B cell (primary cell): Measurements from ENCODE around the gene ABCC1. TPM values are rescaled to one million over a fixed set of nuclear protein-coding genes. Genes with fewer than 3 reads are reported as not detected.

Experiments
- ATAC-seq: fragments of 200-7000 bp; cut with Tn5 transposase; one replicate; pipeline ENCODE4 v1.10.0; 2021; ENCODE audit warnings: low read depth, mild to moderate bottlenecking, moderate number of reproducible peaks, moderate library complexity
- CTCF ChIA-PET: fragments of 350-600 bp; sonication (Branson Sonifier 250); formaldehyde crosslinking; loops from one replicate; lab custom pipeline; 2021; ENCODE audit warnings: antibody characterized with exemption, inconsistent platforms; lab: Charles Lee
- POLR2A ChIA-PET: fragments of 350-600 bp; sonication (Branson Sonifier 250); formaldehyde crosslinking; loops from one replicate; lab custom pipeline; 2021; ENCODE audit warnings: antibody characterized with exemption; lab: Charles Lee
- DNase-seq: peaks from one replicate; pipeline ENCODE4 v3.0.0; 2013
- H2AFZ ChIP-seq: 2 replicates; pipeline ENCODE4 v1.6.1; 2012; ENCODE audit warnings: mild to moderate bottlenecking, low read depth, low read length; ENCODE audit not compliant: insufficient read depth, poor library complexity, severe bottlenecking
- H3K27ac ChIP-seq, 2 donors: 1 replicate in 1 of 2; 2 replicates in 1 of 2; pipeline ENCODE4 v1.5.1; 2012 to 2013; ENCODE audit warnings: low read length in 2 of 2, mild to moderate bottlenecking in 2 of 2, moderate library complexity in 1 of 2
- H3K27me3 ChIP-seq, 4 experiments: fragments of 200-600 bp in 1 of 4; sonication (generic) in 1 of 4; replicated peaks in 1 of 4; 1 replicate in 2 of 4; 2 replicates in 2 of 4; pipeline versions ENCODE4 v1.6.1 to v1.7.0; 2013 to 2016; ENCODE audit warnings: low read length in 3 of 4, mild to moderate bottlenecking in 2 of 4, mixed read lengths in 1 of 4, moderate library complexity in 1 of 4; ENCODE audit not compliant: insufficient read depth in 4 of 4, control insufficient read depth in 3 of 4; ENCODE audit errors: control extremely low read depth in 1 of 4
- H3K36me3 ChIP-seq, 2 experiments: replicated peaks in 1 of 2; 1 replicate in 1 of 2; 2 replicates in 1 of 2; pipeline versions ENCODE4 v1.6.1 to v1.7.1; 2013; ENCODE audit warnings: low read length in 1 of 2; ENCODE audit not compliant: insufficient read depth in 2 of 2, control insufficient read depth in 1 of 2; ENCODE audit errors: control extremely low read depth in 1 of 2, extremely low read depth in 1 of 2
- H3K4me1 ChIP-seq, 2 donors: fragments of 200-600 bp in 1 of 2; sonication (generic) in 1 of 2; 1 replicate in 1 of 2; 2 replicates in 1 of 2; pipeline versions ENCODE4 v1.5.1 to v1.6.1; 2013 to 2017; ENCODE audit warnings: low read length in 2 of 2; ENCODE audit not compliant: control insufficient read depth in 2 of 2, insufficient read depth in 2 of 2
- H3K4me2 ChIP-seq: replicated peaks from 2 replicates; pipeline ENCODE3; 2012; ENCODE audit warnings: mild to moderate bottlenecking, low read depth, low read length; ENCODE audit not compliant: poor library complexity, severe bottlenecking
- H3K4me3 ChIP-seq, 5 experiments: fragments of 200-600 bp in 1 of 5; sonication (generic) in 1 of 5; 1 replicate in 3 of 5; 2 replicates in 2 of 5; pipeline versions ENCODE4 v1.5.1 to v1.7.0; 2011 to 2016; ENCODE audit warnings: low read length in 4 of 5, mild to moderate bottlenecking in 4 of 5, low read depth in 2 of 5, control low read depth in 1 of 5, moderate library complexity in 1 of 5; ENCODE audit not compliant: insufficient read depth in 1 of 5; ENCODE audit errors: control extremely low read depth in 1 of 5, extremely low read depth in 1 of 5
- H3K79me2 ChIP-seq: fragments of 200-600 bp; sonication (generic); one replicate; pipeline ENCODE4 v1.6.0; 2016; ENCODE audit warnings: low read length; ENCODE audit not compliant: control insufficient read depth, insufficient read depth
- H3K9ac ChIP-seq: fragments of 200-600 bp; sonication (generic); 2 replicates; pipeline ENCODE4 v1.6.1; 2017; ENCODE audit warnings: mild to moderate bottlenecking, low read length, moderate library complexity
- H3K9me3 ChIP-seq, 3 donors: one replicate each; pipeline versions ENCODE4 v1.6.1 to v1.7.1; 2013; ENCODE audit warnings: low read length in 2 of 3; ENCODE audit not compliant: control insufficient read depth in 2 of 3, insufficient read depth in 1 of 3; ENCODE audit errors: control extremely low read depth in 1 of 3
- H4K20me1 ChIP-seq: 2 replicates; pipeline ENCODE4 v1.6.0; 2012; ENCODE audit warnings: mild to moderate bottlenecking, low read length; ENCODE audit not compliant: insufficient read depth, control insufficient read depth, poor library complexity, severe bottlenecking
- H3K27ac Mint-ChIP-seq: one replicate; pipeline ENCODE4 v1.8.0; 2021; ENCODE audit warnings: mixed read lengths
- H3K27me3 Mint-ChIP-seq: one replicate; pipeline ENCODE4 v1.8.0; 2021; ENCODE audit warnings: mixed read lengths
- H3K4me1 Mint-ChIP-seq: one replicate; pipeline ENCODE4 v1.8.0; 2021; ENCODE audit warnings: mixed read lengths
- H3K4me3 Mint-ChIP-seq: one replicate; pipeline ENCODE4 v1.8.0; 2021; ENCODE audit warnings: mixed read lengths
- H3K9me3 Mint-ChIP-seq: one replicate; pipeline ENCODE4 v1.8.0; 2022; ENCODE audit warnings: mixed read lengths; ENCODE audit not compliant: insufficient read depth
- EZH2 ChIP-seq: IDR thresholded peaks from 2 replicates; pipeline ENCODE4 v1.6.1; 2012; ENCODE audit warnings: borderline replicate concordance, low read depth, mild to moderate bottlenecking, moderate library complexity, low read length; ENCODE audit not compliant: insufficient read depth, poor library complexity, severe bottlenecking
- WGBS: methylation state at CpG from one replicate; pipeline ENCODE4 v1.1.5; 2013; ENCODE audit warnings: missing lambda C conversion rate; ENCODE audit not compliant: insufficient coverage; 5-methylcytosine and 5-hydroxymethylcytosine counted together
- intact Hi-C: fragments of 100-400 bp; cut with micrococcal nuclease; formaldehyde crosslinking; loops from one replicate; pipeline ENCODE4 v1.10.0; 2022
- polyA plus RNA-seq: library from polyadenylated mRNA; depleted of rRNA; stranded (reverse); fragments of >200 nt; gene quantifications from 2 replicates; pipeline ENCODE4 v1.2.3, GENCODE V29; 2012
- total RNA-seq, 2 donors: library from RNA; stranded (reverse); fragments of 120-200 nt in 1 of 2; gene quantifications; 1 replicate in 1 of 2; 2 replicates in 1 of 2; pipeline versions ENCODE4 v1.2.3 to v1.2.4, GENCODE V29; 2013 to 2022
- TF ChIP-seq, protein P1 (sequence below): fragments of 200-600 bp; IDR thresholded peaks from one replicate; pipeline ENCODE4 v1.8.0; 2022; ENCODE audit warnings: antibody characterized with exemption, mild to moderate bottlenecking

Gene ABCC1
- total and polyA plus RNA-seq, 2 donors (not counting 1 experiment from before 2014, with no cell fraction given): 21.8 to 73.0 TPM

- CTCF ChIA-PET: no interaction called here
- TF ChIP-seq, protein P1, sequence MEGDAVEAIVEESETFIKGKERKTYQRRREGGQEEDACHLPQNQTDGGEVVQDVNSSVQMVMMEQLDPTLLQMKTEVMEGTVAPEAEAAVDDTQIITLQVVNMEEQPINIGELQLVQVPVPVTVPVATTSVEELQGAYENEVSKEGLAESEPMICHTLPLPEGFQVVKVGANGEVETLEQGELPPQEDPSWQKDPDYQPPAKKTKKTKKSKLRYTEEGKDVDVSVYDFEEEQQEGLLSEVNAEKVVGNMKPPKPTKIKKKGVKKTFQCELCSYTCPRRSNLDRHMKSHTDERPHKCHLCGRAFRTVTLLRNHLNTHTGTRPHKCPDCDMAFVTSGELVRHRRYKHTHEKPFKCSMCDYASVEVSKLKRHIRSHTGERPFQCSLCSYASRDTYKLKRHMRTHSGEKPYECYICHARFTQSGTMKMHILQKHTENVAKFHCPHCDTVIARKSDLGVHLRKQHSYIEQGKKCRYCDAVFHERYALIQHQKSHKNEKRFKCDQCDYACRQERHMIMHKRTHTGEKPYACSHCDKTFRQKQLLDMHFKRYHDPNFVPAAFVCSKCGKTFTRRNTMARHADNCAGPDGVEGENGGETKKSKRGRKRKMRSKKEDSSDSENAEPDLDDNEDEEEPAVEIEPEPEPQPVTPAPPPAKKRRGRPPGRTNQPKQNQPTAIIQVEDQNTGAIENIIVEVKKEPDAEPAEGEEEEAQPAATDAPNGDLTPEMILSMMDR: no peak
- TF ChIP-seq EZH2: no peak
- H4K20me1 ChIP-seq: peaks cover 28% of the 10 kb centered on the region
- H3K4me2 ChIP-seq: no peak overlapping the region
- H3K27ac ChIP-seq: no peak overlapping the region
- 89% methylated on average over 7 of the region's 8 CpGs for WGBS
- H2AFZ ChIP-seq: no peak overlapping the region
- H3K4me3 ChIP-seq: no peak overlapping the region
- POLR2A ChIA-PET: interaction anchor here (0.6 kb wide), 1 partner anchor 107 kb away, joined by 3 read pairs; no protein-coding TSS in a partner anchor
- Mint-ChIP-seq H3K4me3 (no peak overlapping the region), H3K9me3 (no peaks in the 10 kb centered on the region), H3K27ac (peak overlapping the region; percentile 56), H3K4me1 (peaks cover 49% of the 10 kb centered on the region), H3K27me3 (no peaks in the 10 kb centered on the region)
- H3K27me3 ChIP-seq: no peaks in the 10 kb centered on the region
- H3K79me2 ChIP-seq: peaks cover 91% of the 10 kb centered on the region
- no peaks in the 10 kb centered on the region for H3K36me3 ChIP-seq
- intact Hi-C loops: no loop called here
- H3K4me1 ChIP-seq: peaks cover 17 to 33% of the 10 kb centered on the region in 2 donors
- ATAC-seq (no peak), DNase-seq (no peak)
- H3K9ac ChIP-seq: no peak overlapping the region
- H3K9me3 ChIP-seq: peaks cover 0 to 9% (median 0%) of the 10 kb centered on the region in 3 donors
Measured at GRCh38 chr16:15953477-15953876, 4.1 kb downstream of the ABCC1 start.

- Histone ChIP-seq H3K9me3 (peaks cover 0 to 9% (median 0%) of the 10 kb centered on the region in 3 donors), H3K4me3 (no peak overlapping the region), H3K36me3 (no peaks in the 10 kb centered on the region), H2AFZ (no peak overlapping the region), H3K27me3 (no peaks in the 10 kb centered on the region), H3K79me2 (peaks cover 91% of the 10 kb centered on the region), H3K9ac (no peak overlapping the region), H4K20me1 (peaks cover 28% of the 10 kb centered on the region), H3K4me2 (no peak overlapping the region), H3K4me1 (peaks cover 13 to 31% of the 10 kb centered on the region in 2 donors), H3K27ac (no peak overlapping the region)
- ChIA-PET POLR2A (no interaction called here), CTCF (interaction anchor here (1.2 kb wide), 1 partner anchor 46 kb away, joined by 3 read pairs; no protein-coding TSS in a partner anchor)
- TF ChIP-seq, protein P1: no peak
- no peak for TF ChIP-seq EZH2
- H3K9me3 Mint-ChIP-seq: no peaks in the 10 kb centered on the region
- intact Hi-C loops: no loop called here
- ATAC-seq (no peak), DNase-seq (no peak)
- H3K4me1 Mint-ChIP-seq: peaks cover 47% of the 10 kb centered on the region
- H3K4me3 Mint-ChIP-seq: no peak overlapping the region
- H3K27me3 Mint-ChIP-seq: no peaks in the 10 kb centered on the region
- peak overlapping the region; percentile 41 for H3K27ac Mint-ChIP-seq
- 84% methylated on average over 13 of the region's 17 CpGs for WGBS
Measured at GRCh38 chr16:15953929-15954813, 4.8 kb downstream of the ABCC1 start.
